Measurements from ENCODE around the gene TBL1XR1. TPM values are rescaled to one million over a fixed set of nuclear protein-coding genes. Genes with fewer than 3 reads are reported as not detected.

The TBL1XR1 gene
- total RNA-seq, 1 experiment from 2014 or later = 175 TPM

- H3K4ac ChIP-seq (ENCODE audit: low read depth, low read length) = no peak overlapping the region
- no peaks in the 10 kb centered on the region; the same call in 1 of the 2 replicates for H3K4me1 ChIP-seq (ENCODE audit: insufficient read depth, low read length)
- H3K27ac ChIP-seq (ENCODE audit: insufficient read length, low read depth, low read length) = no peak overlapping the region
- no peak overlapping the region for H2BK20ac ChIP-seq (ENCODE audit: low read depth, low read length, poor library complexity, severe bottlenecking)
- Mint-ChIP-seq H3K4me3 (no peak overlapping the region), H3K9me3 (no peaks in the 10 kb centered on the region), H3K4me1 (peaks cover 8 to 9% of the 10 kb centered on the region in 2 experiments), H3K36me3 (ENCODE audit: insufficient read depth in 1 of 3, low read depth in 3 of 3) (no peaks in the 10 kb centered on the region; a peak in 1 of 7 replicates), H3K27ac (no peak overlapping the region), H3K27me3 (ENCODE audit: low read depth) (no peaks in the 10 kb centered on the region; the same call in 1 of the 2 replicates)
- no peaks in the 10 kb centered on the region for H3K9me3 ChIP-seq (ENCODE audit: control insufficient read depth, low read depth, low read length)
- no peak overlapping the region for H2BK120ac ChIP-seq (ENCODE audit: low read depth, low read length, poor library complexity, severe bottlenecking)
- H3K56ac ChIP-seq (ENCODE audit: insufficient read length, low read depth, low read length) = no peak overlapping the region
- no peak overlapping the region for H4K8ac ChIP-seq (replicated peaks; ENCODE audit: insufficient read length, low read depth, low read length)
- TF ChIP-seq, protein P1, sequence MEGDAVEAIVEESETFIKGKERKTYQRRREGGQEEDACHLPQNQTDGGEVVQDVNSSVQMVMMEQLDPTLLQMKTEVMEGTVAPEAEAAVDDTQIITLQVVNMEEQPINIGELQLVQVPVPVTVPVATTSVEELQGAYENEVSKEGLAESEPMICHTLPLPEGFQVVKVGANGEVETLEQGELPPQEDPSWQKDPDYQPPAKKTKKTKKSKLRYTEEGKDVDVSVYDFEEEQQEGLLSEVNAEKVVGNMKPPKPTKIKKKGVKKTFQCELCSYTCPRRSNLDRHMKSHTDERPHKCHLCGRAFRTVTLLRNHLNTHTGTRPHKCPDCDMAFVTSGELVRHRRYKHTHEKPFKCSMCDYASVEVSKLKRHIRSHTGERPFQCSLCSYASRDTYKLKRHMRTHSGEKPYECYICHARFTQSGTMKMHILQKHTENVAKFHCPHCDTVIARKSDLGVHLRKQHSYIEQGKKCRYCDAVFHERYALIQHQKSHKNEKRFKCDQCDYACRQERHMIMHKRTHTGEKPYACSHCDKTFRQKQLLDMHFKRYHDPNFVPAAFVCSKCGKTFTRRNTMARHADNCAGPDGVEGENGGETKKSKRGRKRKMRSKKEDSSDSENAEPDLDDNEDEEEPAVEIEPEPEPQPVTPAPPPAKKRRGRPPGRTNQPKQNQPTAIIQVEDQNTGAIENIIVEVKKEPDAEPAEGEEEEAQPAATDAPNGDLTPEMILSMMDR (conservative IDR thresholded peaks at IDR 0.05) = no peak
- DNase-seq = no peak
- no peak overlapping the region for H2BK5ac ChIP-seq (ENCODE audit: insufficient read length, low read length)
- H3K79me1 ChIP-seq (ENCODE audit: insufficient read depth, low read depth, low read length, poor library complexity, severe bottlenecking) = no peaks in the 10 kb centered on the region
- no peak overlapping the region for H2BK12ac ChIP-seq (ENCODE audit: insufficient read length, low read depth, low read length)
- no CpG with 5 or more reads among the region's 11 CpGs for WGBS (ENCODE audit: extremely low coverage, insufficient read length, low lambda C conversion rate)
- peaks cover 3% of the 10 kb centered on the region for H3K23me2 ChIP-seq (ENCODE audit: insufficient read length, low read depth, low read length, poor library complexity, severe bottlenecking)
- H2BK15ac ChIP-seq (ENCODE audit: low read depth, low read length) = no peak overlapping the region
- H3K27me3 ChIP-seq (ENCODE audit: insufficient read depth, low read length) = no peaks in the 10 kb centered on the region
- no peak overlapping the region for H4K5ac ChIP-seq (ENCODE audit: insufficient read length, low read depth, low read length)
- no peaks in the 10 kb centered on the region for H4K20me1 ChIP-seq (ENCODE audit: control insufficient read depth, insufficient read depth, insufficient read length)
- H3K79me2 ChIP-seq (ENCODE audit: insufficient read depth, low read length) = no peaks in the 10 kb centered on the region
- H3K18ac ChIP-seq (ENCODE audit: insufficient read length, low read depth, low read length) = no peak overlapping the region
- no peak overlapping the region for H4K91ac ChIP-seq (ENCODE audit: insufficient read length, low read depth, low read length)
- no peak overlapping the region for H3K4me2 ChIP-seq (ENCODE audit: insufficient read depth, insufficient read length, low read length)
- no peak overlapping the region for H2AFZ ChIP-seq (ENCODE audit: low read length)
- no peak overlapping the region for H3K23ac ChIP-seq (ENCODE audit: insufficient read length, low read depth, low read length)
- no peak overlapping the region for H3K14ac ChIP-seq (ENCODE audit: insufficient read depth, low read length)
- no peak overlapping the region for H2AK5ac ChIP-seq (ENCODE audit: insufficient read length, low read length)
- H3T11ph ChIP-seq (ENCODE audit: low read length) = no peak overlapping the region
- H3K9ac ChIP-seq (ENCODE audit: extremely low read depth, insufficient read length, low read length) = no peak overlapping the region
These were observed 13.6 kb upstream of the TBL1XR1 start for GRCh38 chr3:177210744-177211502.

Measured in H9 (cell line).